Activated T-cell treated with anti-CD3 and anti-CD28 coated beads for 4 hours (primary cell): Measurements from ENCODE around the gene DHX16.
"Not testable (repeated sequence)": the region's sequence is repeated elsewhere in the genome, so short reads cannot be mapped to it uniquely, and the experiment has no call there.

Experiments used
- DNase-seq: peaks from one replicate; pipeline ENCODE4 v3.0.0-alpha.2; 2020

DHX16 gene

GRCh38 chr6:30672445-30673253, at the start of gene DHX16:
TSS of gene DHX16 (minus strand) at chr6:30673006. CDS start at chr6:30672841, 165 bp downstream.
- peak; percentile 85 for DNase-seq

- not testable (repeated sequence) for DNase-seq
Observed at GRCh38 chr6:30722025-30722279, 49.1 kb upstream of the DHX16 start.

- peak; percentile 97 for DNase-seq
Observed at GRCh38 chr6:30721198-30722024, 48.6 kb upstream of the DHX16 start.

GRCh38 chr6:30720738-30721197, 48.0 kb upstream of the DHX16 start:
- DNase-seq = peak; percentile 51

- DNase-seq = peak; percentile 87
Observed at GRCh38 chr6:30719791-30720737, 47.3 kb upstream of the DHX16 start, which contains the start of gene TUBB. TSS of gene TUBB (plus strand) at chr6:30720352. CDS start at chr6:30720507, 155 bp downstream.

GRCh38 chr6:30719356-30719755, 46.5 kb upstream of the DHX16 start:
- no peak for DNase-seq

- DNase-seq = not testable (repeated sequence)
Observed at GRCh38 chr6:30717845-30718720, 45.3 kb upstream of the DHX16 start.

GRCh38 chr6:30717129-30717844, 44.5 kb upstream of the DHX16 start, which contains the start of gene MDC1:
TSS of gene MDC1 (minus strand) at chr6:30717281. CDS start at chr6:30715175, 2,106 bp downstream.
- DNase-seq = peak; percentile 96

- no peak for DNase-seq
Observed at GRCh38 chr6:30716879-30717128, 44.0 kb upstream of the DHX16 start.

GRCh38 chr6:30714263-30714662, 41.5 kb upstream of the DHX16 start:
- no peak for DNase-seq

GRCh38 chr6:30712441-30712945, 39.7 kb upstream of the DHX16 start:
- DNase-seq = no peak

GRCh38 chr6:30711758-30712380, 39.1 kb upstream of the DHX16 start:
- DNase-seq = no peak

- no peak for DNase-seq
Observed at GRCh38 chr6:30709101-30709868, 36.5 kb upstream of the DHX16 start.

- no peak for DNase-seq
Observed at GRCh38 chr6:30707281-30707850, 34.6 kb upstream of the DHX16 start.

GRCh38 chr6:30705620-30706019, 32.8 kb upstream of the DHX16 start:
- DNase-seq = no peak

- DNase-seq = no peak
Observed at GRCh38 chr6:30703821-30704220, 31.0 kb upstream of the DHX16 start.

- no peak for DNase-seq
Observed at GRCh38 chr6:30703011-30703410, 30.2 kb upstream of the DHX16 start.

GRCh38 chr6:30700340-30700739, 27.5 kb upstream of the DHX16 start:
- DNase-seq = no peak

GRCh38 chr6:30696432-30696831, 23.6 kb upstream of the DHX16 start:
- DNase-seq = no peak
